Gastrocnemius medialis (tissue), 4 donors: ENCODE measurements around the gene IL6ST. TPM values are rescaled to one million over a fixed set of nuclear protein-coding genes. Genes with fewer than 3 reads are reported as not detected.
A peak's percentile ranks its signal among the peaks of the same experiment; 100 is the strongest.

Experiments used
- ATAC-seq, 2 donors: fragments of 150-250 bp; one replicate each; pipeline ENCODE4 v1.9.1; 2016
- DNase-seq, 2 donors: peaks; one replicate each; pipeline ENCODE4 v3.0.0-alpha.2; 2019
- H3K27ac ChIP-seq, 4 donors: fragments of 200-600 bp; sonication (generic); 1 replicate in 1 of 4; 2 replicates in 3 of 4; pipeline ENCODE4 v1.5.1; 2016 to 2018; ENCODE audit warnings: mild to moderate bottlenecking in 2 of 4, moderate library complexity in 1 of 4
- H3K27me3 ChIP-seq, 3 donors: fragments of 200-600 bp; sonication (generic) in 2 of 3; 1 replicate in 1 of 3; 2 replicates in 2 of 3; pipeline versions ENCODE4 v1.5.1 to v1.6.0; 2016 to 2019; ENCODE audit warnings: mild to moderate bottlenecking in 1 of 3, moderate library complexity in 1 of 3
- H3K36me3 ChIP-seq, 2 donors: fragments of 200-600 bp; sonication (generic) in 1 of 2; one replicate each; pipeline ENCODE4 v1.5.1; 2017 to 2018
- H3K4me1 ChIP-seq, 2 donors: fragments of 200-600 bp; sonication (generic) in 1 of 2; one replicate each; pipeline ENCODE4 v1.5.1; 2016 to 2017; ENCODE audit warnings: mild to moderate bottlenecking in 2 of 2
- H3K4me3 ChIP-seq, 4 donors: fragments of 200-600 bp; sonication (generic) in 3 of 4; 1 replicate in 1 of 4; 2 replicates in 3 of 4; pipeline ENCODE4 v1.5.1; 2016 to 2019; ENCODE audit warnings: mild to moderate bottlenecking in 2 of 4
- H3K9me3 ChIP-seq, 3 donors: fragments of 200-600 bp; sonication (generic) in 2 of 3; 1 replicate in 1 of 3; 2 replicates in 2 of 3; pipeline ENCODE4 v1.5.1; 2016 to 2019
- POLR2A ChIP-seq, 2 donors: fragments of 450-650 bp; IDR thresholded peaks; one replicate each; pipeline ENCODE4 v1.6.1; 2017; ENCODE audit warnings: antibody characterized with exemption in 2 of 2, mild to moderate bottlenecking in 2 of 2, moderate library complexity in 2 of 2
- in situ Hi-C, 4 donors: fragments of 200-750 bp; cut with MboI; loops; one replicate each; pipeline versions ENCODE4 v1.15.0 to v1.8.0; 2017; ENCODE audit warnings: low sequenced_read_pairs in 4 of 4
- intact Hi-C: fragments of 100-400 bp; cut with DNase I; formaldehyde crosslinking; loops from one replicate; pipeline ENCODE4 v1.15.1; 2023; ENCODE audit warnings: low total_unique reads
- total RNA-seq, 4 donors: library from RNA; depleted of rRNA; stranded (reverse); fragments of >200 nt; gene quantifications; one replicate each; pipeline versions ENCODE4 v1.1.0 to v1.2.3, GENCODE V29; 2016
- TF ChIP-seq, protein P1 (sequence below), 5 experiments: fragments of 450-650 bp in 3 of 5; fragments of 200-600 bp in 2 of 5; sonication (generic) in 2 of 5; IDR thresholded peaks in 4 of 5; conservative IDR thresholded peaks in 1 of 5; 1 replicate in 4 of 5; 2 replicates in 1 of 5; pipeline ENCODE4 v1.5.1; 2016 to 2019; ENCODE audit warnings: antibody characterized with exemption in 5 of 5, mild to moderate bottlenecking in 3 of 5, moderate library complexity in 3 of 5

IL6ST gene
- total RNA-seq, 4 donors from 2014 or later = 128 to 228 (median 167) TPM

- in situ Hi-C loops = loop anchor here in 2 of 4 donors (25.0 kb wide), 2 partner anchors 263 to 913 kb away; no protein-coding TSS in a partner anchor
- H3K9me3 ChIP-seq = no peaks in the 10 kb centered on the region
- H3K4me1 ChIP-seq = no peaks in the 10 kb centered on the region
- no peak overlapping the region for H3K27ac ChIP-seq
- intact Hi-C loops = no loop called here
- TF ChIP-seq, protein P1, sequence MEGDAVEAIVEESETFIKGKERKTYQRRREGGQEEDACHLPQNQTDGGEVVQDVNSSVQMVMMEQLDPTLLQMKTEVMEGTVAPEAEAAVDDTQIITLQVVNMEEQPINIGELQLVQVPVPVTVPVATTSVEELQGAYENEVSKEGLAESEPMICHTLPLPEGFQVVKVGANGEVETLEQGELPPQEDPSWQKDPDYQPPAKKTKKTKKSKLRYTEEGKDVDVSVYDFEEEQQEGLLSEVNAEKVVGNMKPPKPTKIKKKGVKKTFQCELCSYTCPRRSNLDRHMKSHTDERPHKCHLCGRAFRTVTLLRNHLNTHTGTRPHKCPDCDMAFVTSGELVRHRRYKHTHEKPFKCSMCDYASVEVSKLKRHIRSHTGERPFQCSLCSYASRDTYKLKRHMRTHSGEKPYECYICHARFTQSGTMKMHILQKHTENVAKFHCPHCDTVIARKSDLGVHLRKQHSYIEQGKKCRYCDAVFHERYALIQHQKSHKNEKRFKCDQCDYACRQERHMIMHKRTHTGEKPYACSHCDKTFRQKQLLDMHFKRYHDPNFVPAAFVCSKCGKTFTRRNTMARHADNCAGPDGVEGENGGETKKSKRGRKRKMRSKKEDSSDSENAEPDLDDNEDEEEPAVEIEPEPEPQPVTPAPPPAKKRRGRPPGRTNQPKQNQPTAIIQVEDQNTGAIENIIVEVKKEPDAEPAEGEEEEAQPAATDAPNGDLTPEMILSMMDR (IDR thresholded peaks at IDR 0.05 in 4 of 5, conservative IDR thresholded peaks at IDR 0.05 in 1 of 5) = no peak
- TF ChIP-seq POLR2A (IDR thresholded peaks at IDR 0.05) = no peak
- H3K27me3 ChIP-seq = no peaks in the 10 kb centered on the region
- H3K36me3 ChIP-seq = no peaks in the 10 kb centered on the region
- DNase-seq (no peak), ATAC-seq (no peak)
- no peak overlapping the region for H3K4me3 ChIP-seq
Observed at GRCh38 chr5:55924744-55925143, 70.0 kb downstream of the IL6ST start.

DNA sequence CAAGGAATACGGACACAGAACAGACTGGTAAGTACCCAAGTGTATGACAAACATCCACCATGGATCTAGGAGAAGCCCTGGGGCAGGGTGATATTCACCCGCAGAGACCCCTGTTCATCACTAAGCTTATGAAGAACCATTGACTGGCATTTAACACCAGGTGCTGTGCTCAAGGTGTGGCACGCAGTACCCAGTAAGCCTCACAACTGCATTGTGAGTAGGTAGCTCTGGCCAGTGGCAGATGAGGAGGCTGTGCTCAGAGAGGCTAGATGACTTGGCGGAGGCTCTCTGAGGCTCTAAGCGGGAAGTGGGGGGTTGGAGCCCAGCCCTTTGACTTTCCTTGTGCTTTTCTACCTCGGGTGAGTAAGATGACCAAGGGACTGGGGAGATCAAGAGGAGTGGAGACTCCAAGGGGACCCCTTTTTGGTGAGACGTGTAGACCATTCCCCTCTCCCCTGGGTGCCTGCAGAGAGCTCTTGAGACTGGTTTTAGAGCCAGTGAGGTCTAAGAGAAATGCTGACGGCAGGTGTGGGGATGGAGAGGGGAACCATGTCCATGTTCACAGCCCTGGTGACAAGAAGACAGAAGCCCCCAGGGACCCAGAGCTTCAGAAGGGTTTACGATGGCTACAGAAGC is 70.8 kb downstream of the IL6ST start:
- Histone ChIP-seq H3K4me3 (peak overlapping the region in 3 of 4 donors; percentile 41 to 43 (median 43)), H3K27ac (no peak overlapping the region), H3K27me3 (no peaks in the 10 kb centered on the region), H3K36me3 (no peaks in the 10 kb centered on the region), H3K9me3 (no peaks in the 10 kb centered on the region), H3K4me1 (no peaks in the 10 kb centered on the region)
- ATAC-seq = no peak
- no peak for DNase-seq
- TF ChIP-seq POLR2A (IDR thresholded peaks at IDR 0.05) = no peak
- TF ChIP-seq, protein P1 (IDR thresholded peaks at IDR 0.05 in 4 of 5, conservative IDR thresholded peaks at IDR 0.05 in 1 of 5) = no peak
- in situ Hi-C loops (no loop called here), intact Hi-C loops (no loop called here)

DNA sequence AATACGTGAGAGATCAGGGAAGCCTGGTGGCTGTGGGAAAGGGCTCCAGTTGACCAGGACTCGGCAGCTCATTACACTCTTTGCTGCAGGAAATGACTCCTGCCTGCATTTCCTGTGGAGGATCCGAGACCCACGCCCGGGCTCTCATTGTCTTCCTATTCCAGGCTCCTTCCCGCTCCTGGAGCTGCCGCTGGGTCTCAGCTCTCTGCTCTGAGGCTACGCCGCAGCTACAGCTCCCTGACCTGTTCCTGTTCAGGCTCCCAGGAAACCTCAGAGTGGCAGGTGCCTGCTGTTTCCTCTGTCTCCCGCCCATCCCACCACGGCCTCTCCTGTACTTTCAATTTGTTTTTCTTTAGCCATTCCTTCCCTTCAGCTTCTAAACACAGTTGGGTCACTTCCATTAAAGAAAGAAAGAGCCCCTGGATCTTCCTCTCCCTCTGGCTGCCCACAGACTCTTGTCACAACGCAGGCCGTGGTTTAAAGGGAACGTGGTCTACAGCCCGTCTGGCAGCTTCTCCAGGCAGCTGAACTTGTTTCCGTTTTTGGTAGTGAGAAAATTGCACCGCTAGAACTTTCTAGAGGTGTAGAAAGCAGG is 71.5 kb downstream of the IL6ST start:
- in situ Hi-C loops (no loop called here), intact Hi-C loops (no loop called here)
- H3K36me3 ChIP-seq = no peaks in the 10 kb centered on the region
- H3K4me3 ChIP-seq = peak overlapping the region; percentile 18 to 43 (median 42)
- H3K4me1 ChIP-seq = no peaks in the 10 kb centered on the region
- TF ChIP-seq, protein P1 (IDR thresholded peaks at IDR 0.05 in 4 of 5, conservative IDR thresholded peaks at IDR 0.05 in 1 of 5) = no peak
- no peak for TF ChIP-seq POLR2A (IDR thresholded peaks at IDR 0.05)
- H3K27ac ChIP-seq = no peak overlapping the region
- no peaks in the 10 kb centered on the region for H3K27me3 ChIP-seq
- DNase-seq = no peak
- no peaks in the 10 kb centered on the region for H3K9me3 ChIP-seq
- peak; percentile 21 to 23 for ATAC-seq

GRCh38 chr5:55921617-55922016 is 73.1 kb downstream of the IL6ST start:
- Histone ChIP-seq H3K4me1 (no peaks in the 10 kb centered on the region), H3K27ac (no peak overlapping the region), H3K27me3 (no peaks in the 10 kb centered on the region), H3K4me3 (no peak overlapping the region), H3K36me3 (no peaks in the 10 kb centered on the region), H3K9me3 (no peaks in the 10 kb centered on the region)
- in situ Hi-C loops = no loop called here
- intact Hi-C loops = no loop called here
- no peak for DNase-seq
- no peak for TF ChIP-seq POLR2A (IDR thresholded peaks at IDR 0.05)
- TF ChIP-seq, protein P1 (IDR thresholded peaks at IDR 0.05 in 4 of 5, conservative IDR thresholded peaks at IDR 0.05 in 1 of 5) = no peak
- no peak for ATAC-seq
